Adrenal gland (tissue), 12 donors: ENCODE data around the gene RAN. TPM values are rescaled to one million over a fixed set of nuclear protein-coding genes. Genes with fewer than 3 reads are reported as not detected.
A peak's percentile ranks its signal among the peaks of the same experiment; 100 is the strongest.

Source experiments
- DNase-seq, 7 donors: peaks; one replicate each; pipeline ENCODE4 v3.0.0-alpha.2; 2019 to 2020
- H3K27ac ChIP-seq, 5 donors: fragments of 200-600 bp; sonication (generic) in 4 of 5; 1 replicate in 3 of 5; 2 replicates in 2 of 5; pipeline versions ENCODE4 v1.5.1 to v1.8.0; 2016 to 2020; ENCODE audit warnings: mild to moderate bottlenecking in 1 of 5
- H3K27me3 ChIP-seq: fragments of 200-600 bp; 2 replicates; pipeline ENCODE4 v1.8.0; 2021
- H3K36me3 ChIP-seq, 2 donors: fragments of 200-600 bp; replicated peaks in 1 of 2; 1 replicate in 1 of 2; 2 replicates in 1 of 2; pipeline versions ENCODE4 v1.5.1 to v1.8.0; 2018 to 2022
- H3K4me1 ChIP-seq, 2 donors: fragments of 200-600 bp; replicated peaks in 1 of 2; 1 replicate in 1 of 2; 2 replicates in 1 of 2; pipeline versions ENCODE4 v1.5.1 to v1.8.0; 2018 to 2021
- H3K4me3 ChIP-seq, 4 donors: fragments of 200-600 bp; sonication (generic) in 3 of 4; one replicate each; pipeline ENCODE4 v1.5.1; 2016 to 2018
- H3K9me3 ChIP-seq, 3 donors: fragments of 200-600 bp; sonication (generic) in 1 of 3; replicated peaks in 1 of 3; 1 replicate in 2 of 3; 2 replicates in 1 of 3; pipeline versions ENCODE4 v1.5.1 to v1.8.0; 2016 to 2021
- CTCF ChIP-seq, 6 experiments: fragments of 450-650 bp in 4 of 6; fragments of 200-600 bp in 2 of 6; sonication (generic) in 1 of 6; IDR thresholded peaks; 1 replicate in 5 of 6; 2 replicates in 1 of 6; pipeline versions ENCODE4 v1.5.1 to v1.8.0; 2016 to 2021; ENCODE audit warnings: antibody characterized with exemption in 6 of 6, mild to moderate bottlenecking in 2 of 6, moderate library complexity in 1 of 6
- POLR2A ChIP-seq, 2 donors: fragments of 450-650 bp; IDR thresholded peaks; one replicate each; pipeline ENCODE4 v1.6.1; 2017; ENCODE audit warnings: antibody characterized with exemption in 2 of 2, mild to moderate bottlenecking in 2 of 2, moderate library complexity in 1 of 2
- WGBS, 4 donors: extraction: QIAGEN DNeasy Blood & Tissue Kit in 2 of 4; methylation state at CpG; one replicate each; pipeline versions ENCODE4 v1.1.5 to v1.1.7; 2013 to 2017; 5-methylcytosine and 5-hydroxymethylcytosine counted together
- intact Hi-C, 2 donors: fragments of 100-400 bp; cut with DNase I; formaldehyde crosslinking; loops; one replicate each; pipeline versions ENCODE4 v1.14.1 to v1.15.0; 2022 to 2023
- polyA plus RNA-seq, 3 donors: library from polyadenylated mRNA; stranded (reverse); fragments of 200-250 nt in 2 of 3; fragments of 350-450 nt in 1 of 3; fragmentation: Illumina TruSeq in 1 of 3; extraction: RNeasy Lipid Tissue Mini Kit (QIAGEN cat#74804) in 1 of 3; gene quantifications; one replicate each; pipeline ENCODE4 v1.2.3, GENCODE V29; 2013 to 2014
- total RNA-seq, 9 donors: library from RNA; depleted of rRNA in 4 of 9; stranded (reverse); fragments of >200 nt in 4 of 9; fragments of 120-200 nt in 1 of 9; fragmentation: NEBNext Ultra II Directional in 1 of 9; extraction: Animal tissue kit (Norgen Biotek cat#: 25700) in 1 of 9; gene quantifications; one replicate each; pipeline versions ENCODE4 v1.1.0 to v1.2.4, GENCODE V29; 2013 to 2023
- donor health status: healthy with polysubstance abuse.
- donor health status: Bipolar disorder and iron deficiency.
- donor health status: DM: yes; HTN: yes; CAD: no.
- donor health status: DM: no; HTN: no; CAD: no.
- donor health status: DM: no; HTN: no; CAD: no.
- donor health status: DM: yes; HTN: yes; CAD: no.

Gene RAN
- total and polyA plus RNA-seq, 12 donors, result 82.4 to 1,192 (median 260) TPM

- intact Hi-C loops, result no loop called here
- TF ChIP-seq POLR2A (IDR thresholded peaks at IDR 0.05), result no peak
- no peak for TF ChIP-seq CTCF (IDR thresholded peaks at IDR 0.05)
- Histone ChIP-seq H3K4me3 (no peak overlapping the region), H3K27ac (no peak overlapping the region), H3K36me3 (no peaks in the 10 kb centered on the region), H3K27me3 (no peaks in the 10 kb centered on the region), H3K4me1 (no peaks in the 10 kb centered on the region), H3K9me3 (peaks cover 0 to 6% (median 0%) of the 10 kb centered on the region in 3 donors)
- 73 to 90% (median 88%) methylated on average over 3 to 4 of the region's 4 CpGs for WGBS, 4 donors
- no peak for DNase-seq
Observed at GRCh38 chr12:130909111-130909510, 37.2 kb downstream of the RAN start.

- no peaks in the 10 kb centered on the region for H3K36me3 ChIP-seq
- peaks cover 0 to 6% (median 0%) of the 10 kb centered on the region in 3 donors for H3K9me3 ChIP-seq
- H3K27ac ChIP-seq, result no peak overlapping the region
- intact Hi-C loops, result loop anchor here in 1 of 2 donors (10.0 kb wide), 1 partner anchor 224 kb away; no protein-coding TSS in a partner anchor
- H3K27me3 ChIP-seq, result peaks cover 9% of the 10 kb centered on the region
- H3K4me1 ChIP-seq, result no peaks in the 10 kb centered on the region
- no peak for TF ChIP-seq CTCF (IDR thresholded peaks at IDR 0.05)
- no peak for TF ChIP-seq POLR2A (IDR thresholded peaks at IDR 0.05)
- 0 to 96% (median 41%) methylated on average over 1 of the region's 1 CpG for WGBS, 4 donors
- no peak overlapping the region for H3K4me3 ChIP-seq
- no peak for DNase-seq
Observed at GRCh38 chr12:130911193-130911592, 39.3 kb downstream of the RAN start.

GRCh38 chr12:130911933-130912332, 40.1 kb downstream of the RAN start:
- H3K27ac ChIP-seq, result no peak overlapping the region
- H3K36me3 ChIP-seq, result no peaks in the 10 kb centered on the region
- H3K27me3 ChIP-seq, result peaks cover 9% of the 10 kb centered on the region
- TF ChIP-seq CTCF (IDR thresholded peaks at IDR 0.05), result no peak
- TF ChIP-seq POLR2A (IDR thresholded peaks at IDR 0.05), result no peak
- intact Hi-C loops, result loop anchor here in 1 of 2 donors (10.0 kb wide), 1 partner anchor 223 kb away; no protein-coding TSS in a partner anchor
- H3K4me1 ChIP-seq, result no peaks in the 10 kb centered on the region
- peaks cover 0 to 6% (median 0%) of the 10 kb centered on the region in 3 donors for H3K9me3 ChIP-seq
- no peak for DNase-seq
- H3K4me3 ChIP-seq, result no peak overlapping the region

- H3K4me1 ChIP-seq, result no peaks in the 10 kb centered on the region
- H3K27me3 ChIP-seq, result peaks cover 9% of the 10 kb centered on the region
- TF ChIP-seq CTCF (IDR thresholded peaks at IDR 0.05) (peak; percentile 30 to 94 (median 80)), POLR2A (IDR thresholded peaks at IDR 0.05) (no peak)
- peak; percentile 26 to 69 (median 36) for DNase-seq
- intact Hi-C loops, result loop anchor here in 1 of 2 donors (10.0 kb wide), 1 partner anchor 218 kb away; no protein-coding TSS in a partner anchor
- no peaks in the 10 kb centered on the region for H3K36me3 ChIP-seq
- no peaks in the 10 kb centered on the region for H3K9me3 ChIP-seq
- H3K27ac ChIP-seq, result no peak overlapping the region
- 14 to 24% (median 21%) methylated on average over 28 to 37 of the region's 37 CpGs for WGBS, 4 donors
- no peak overlapping the region for H3K4me3 ChIP-seq
Observed at GRCh38 chr12:130916241-130916911, 44.5 kb downstream of the RAN start.
